Tibial nerve (tissue), 4 donors: Measurements from ENCODE around the gene SNED1.

Source experiments
- CTCF ChIP-seq, 5 experiments: fragments of 200-600 bp in 3 of 5; fragments of 450-650 bp in 2 of 5; sonication (generic) in 3 of 5; IDR thresholded peaks; one replicate each; pipeline ENCODE4 v1.5.1; 2016 to 2019; ENCODE audit warnings: antibody characterized with exemption in 5 of 5, mild to moderate bottlenecking in 3 of 5, moderate library complexity in 2 of 5
- EP300 ChIP-seq, 2 donors: sonication (generic); formaldehyde crosslinking; IDR thresholded peaks; one replicate each; pipeline ENCODE4 v1.6.1; 2017; ENCODE audit warnings: antibody characterized with exemption in 2 of 2, mild to moderate bottlenecking in 1 of 2
- POLR2A ChIP-seq, 2 donors: fragments of 450-650 bp; IDR thresholded peaks; one replicate each; pipeline ENCODE4 v1.6.1; 2017; ENCODE audit warnings: antibody characterized with exemption in 2 of 2, mild to moderate bottlenecking in 2 of 2, moderate library complexity in 2 of 2

GRCh38 chr2:241020201-241020600, 21.8 kb downstream of the SNED1 start:
- TF ChIP-seq CTCF (IDR thresholded peaks at IDR 0.05) (no peak), POLR2A (IDR thresholded peaks at IDR 0.05) (no peak), EP300 (IDR thresholded peaks at IDR 0.05) (no peak)
